ENCODE data around the gene FKBP7.
"Not testable (repeated sequence)": the region's sequence is repeated elsewhere in the genome, so short reads cannot be mapped to it uniquely, and the experiment has no call there.

FKBP7 gene

GRCh38 chr2:178429336-178429735 is 49.1 kb downstream of the FKBP7 start:
- no peak for TF ChIP-seq CTCF (conservative IDR thresholded peaks at IDR 0.05; ENCODE audit: control insufficient read depth, insufficient read depth, low read depth, low read length)
- no peak for DNase-seq (ENCODE audit: low read depth)
- no peak overlapping the region for H3K4me3 ChIP-seq (ENCODE audit: control insufficient read depth, low read depth, low read length)

- TF ChIP-seq CTCF (conservative IDR thresholded peaks at IDR 0.05; ENCODE audit: control insufficient read depth, insufficient read depth, low read depth, low read length) = no peak
- DNase-seq (ENCODE audit: low read depth) = no peak
- no peak overlapping the region for H3K4me3 ChIP-seq (ENCODE audit: control insufficient read depth, low read depth, low read length)
Observed at GRCh38 chr2:178428396-178428806, 50.0 kb downstream of the FKBP7 start.

- no peak for DNase-seq (ENCODE audit: low read depth)
Observed at GRCh38 chr2:178427458-178427857, 50.9 kb downstream of the FKBP7 start.

GRCh38 chr2:178426388-178426787 is 52.0 kb downstream of the FKBP7 start:
- no peak for DNase-seq (ENCODE audit: low read depth)
- TF ChIP-seq CTCF (conservative IDR thresholded peaks at IDR 0.05; ENCODE audit: control insufficient read depth, insufficient read depth, low read depth, low read length) = no peak
- no peak overlapping the region for H3K4me3 ChIP-seq (ENCODE audit: control insufficient read depth, low read depth, low read length)

More at GRCh38 chr2:178427458-178427857, 50.9 kb downstream of the FKBP7 start:
- TF ChIP-seq CTCF (conservative IDR thresholded peaks at IDR 0.05; ENCODE audit: control insufficient read depth, insufficient read depth, low read depth, low read length) = no peak
- H3K4me3 ChIP-seq (ENCODE audit: control insufficient read depth, low read depth, low read length) = no peak overlapping the region

GRCh38 chr2:178425255-178425827 is 53.1 kb downstream of the FKBP7 start:
- DNase-seq (ENCODE audit: low read depth) = no peak
- H3K4me3 ChIP-seq (ENCODE audit: control insufficient read depth, low read depth, low read length) = no peak overlapping the region
- TF ChIP-seq CTCF (conservative IDR thresholded peaks at IDR 0.05; ENCODE audit: control insufficient read depth, insufficient read depth, low read depth, low read length) = no peak

GRCh38 chr2:178423746-178424145 is 54.7 kb downstream of the FKBP7 start:
- DNase-seq (ENCODE audit: low read depth); H3K4me3 ChIP-seq (ENCODE audit: control insufficient read depth, low read depth, low read length): not testable (repeated sequence)

- no peak overlapping the region for H3K4me3 ChIP-seq (ENCODE audit: control insufficient read depth, low read depth, low read length)
- no peak for TF ChIP-seq CTCF (conservative IDR thresholded peaks at IDR 0.05; ENCODE audit: control insufficient read depth, insufficient read depth, low read depth, low read length)
- no peak for DNase-seq (ENCODE audit: low read depth)
Observed at GRCh38 chr2:178422097-178422496, 56.3 kb downstream of the FKBP7 start.
